ENCODE data around the gene ANKRD33B. TPM values are rescaled to one million over a fixed set of nuclear protein-coding genes. Genes with fewer than 3 reads are reported as not detected.

Gene ANKRD33B
- total RNA-seq, 3 donors from 2014 or later (not counting 1 experiment from before 2014, with no cell fraction given), result 2.4 to 4.3 (median 3.9) TPM

GRCh38 chr5:10550222-10550995, 13.5 kb upstream of the ANKRD33B start:
- no peak overlapping the region for H3K27ac ChIP-seq (ENCODE audit: low read length)
- intact Hi-C loops (cut with micrococcal nuclease), result no loop called here
- H3K4me1 ChIP-seq (ENCODE audit: control insufficient read depth, insufficient read depth, low read length), result peaks cover 16% of the 10 kb centered on the region
- Mint-ChIP-seq H3K9me3 (no peaks in the 10 kb centered on the region), H3K27me3 (ENCODE audit: low read depth in 2 of 2) (peaks cover 12 to 31% of the 10 kb centered on the region in 2 donors), H3K36me3 (no peaks in the 10 kb centered on the region), H3K4me1 (peaks cover 18 to 32% of the 10 kb centered on the region in 2 donors), H3K4me3 (no peak overlapping the region), H3K27ac (no peak overlapping the region)
- H3K36me3 ChIP-seq (ENCODE audit: control insufficient read depth, insufficient read depth, low read length), result no peaks in the 10 kb centered on the region
- H3K4me3 ChIP-seq (ENCODE audit: low read length), result no peak overlapping the region
- TF ChIP-seq CTCF (IDR thresholded peaks at IDR 0.05), result no peak
- whole genome bisulfite sequencing (ENCODE audit: insufficient coverage), result 85% methylated on average over 9 of the region's 10 CpGs
- DNase-seq (no peak), ATAC-seq (no peak)
- no peaks in the 10 kb centered on the region for H3K27me3 ChIP-seq (ENCODE audit: control insufficient read depth, insufficient read depth, low read length)
- no peaks in the 10 kb centered on the region for H3K9me3 ChIP-seq (ENCODE audit: control insufficient read depth, insufficient read depth, low read length)

GRCh38 chr5:10551782-10552138, 12.1 kb upstream of the ANKRD33B start:
- Histone ChIP-seq H3K4me1 (ENCODE audit: control insufficient read depth, insufficient read depth, low read length) (peaks cover 18% of the 10 kb centered on the region), H3K4me3 (ENCODE audit: low read length) (no peak overlapping the region), H3K27ac (ENCODE audit: low read length) (no peak overlapping the region), H3K27me3 (ENCODE audit: control insufficient read depth, insufficient read depth, low read length) (no peaks in the 10 kb centered on the region), H3K9me3 (ENCODE audit: control insufficient read depth, insufficient read depth, low read length) (no peaks in the 10 kb centered on the region), H3K36me3 (ENCODE audit: control insufficient read depth, insufficient read depth, low read length) (no peaks in the 10 kb centered on the region)
- peaks cover 11 to 24% of the 10 kb centered on the region in 2 donors for H3K27me3 Mint-ChIP-seq (ENCODE audit: low read depth in 2 of 2)
- DNase-seq (no peak), ATAC-seq (no peak)
- intact Hi-C loops (cut with micrococcal nuclease), result no loop called here
- no peak overlapping the region for H3K27ac Mint-ChIP-seq
- 92% methylated on average over 2 of the region's 3 CpGs for WGBS (ENCODE audit: insufficient coverage)
- H3K9me3 Mint-ChIP-seq, result no peaks in the 10 kb centered on the region
- no peaks in the 10 kb centered on the region for H3K36me3 Mint-ChIP-seq
- no peak for TF ChIP-seq CTCF (IDR thresholded peaks at IDR 0.05)
- H3K4me3 Mint-ChIP-seq, result no peak overlapping the region
- H3K4me1 Mint-ChIP-seq, result peaks cover 18 to 34% of the 10 kb centered on the region in 2 donors

GRCh38 chr5:10552183-10553143, 11.4 kb upstream of the ANKRD33B start:
- DNase-seq, result peak in 1 of 2 donors; percentile 19
- 77% methylated on average over 14 of the region's 14 CpGs for WGBS (ENCODE audit: insufficient coverage)
- intact Hi-C loops (cut with micrococcal nuclease), result no loop called here
- no peaks in the 10 kb centered on the region for H3K36me3 Mint-ChIP-seq
- H3K27me3 Mint-ChIP-seq (ENCODE audit: low read depth in 2 of 2), result peaks cover 10 to 19% of the 10 kb centered on the region in 2 donors
- TF ChIP-seq CTCF (IDR thresholded peaks at IDR 0.05), result no peak
- H3K4me3 Mint-ChIP-seq, result no peak overlapping the region
- peak overlapping the region in 1 of 2 donors; percentile 84 for H3K27ac Mint-ChIP-seq
- H3K4me1 Mint-ChIP-seq, result peaks cover 18 to 34% of the 10 kb centered on the region in 2 donors
- no peak overlapping the region for H3K4me3 ChIP-seq (ENCODE audit: low read length)
- no peaks in the 10 kb centered on the region for H3K9me3 Mint-ChIP-seq
- H3K27me3 ChIP-seq (ENCODE audit: control insufficient read depth, insufficient read depth, low read length), result no peaks in the 10 kb centered on the region
- H3K36me3 ChIP-seq (ENCODE audit: control insufficient read depth, insufficient read depth, low read length), result no peaks in the 10 kb centered on the region
- ATAC-seq, result peak; percentile 73 to 92 (median 92)
- H3K9me3 ChIP-seq (ENCODE audit: control insufficient read depth, insufficient read depth, low read length), result no peaks in the 10 kb centered on the region
- H3K4me1 ChIP-seq (ENCODE audit: control insufficient read depth, insufficient read depth, low read length), result peaks cover 18% of the 10 kb centered on the region
- no peak overlapping the region for H3K27ac ChIP-seq (ENCODE audit: low read length)
